NOMO-1 (cell line): Measurements from ENCODE around the gene DCANP1.
A peak's percentile ranks its signal among the peaks of the same experiment; 100 is the strongest.

ENCODE experiments used
- DNase-seq, 2 experiments: peaks; one replicate each; lab custom pipeline; 2025; ENCODE audit not compliant: unreplicated experiment in 2 of 2; lab: John Stamatoyannopoulos, UW

Gene DCANP1

DNA sequence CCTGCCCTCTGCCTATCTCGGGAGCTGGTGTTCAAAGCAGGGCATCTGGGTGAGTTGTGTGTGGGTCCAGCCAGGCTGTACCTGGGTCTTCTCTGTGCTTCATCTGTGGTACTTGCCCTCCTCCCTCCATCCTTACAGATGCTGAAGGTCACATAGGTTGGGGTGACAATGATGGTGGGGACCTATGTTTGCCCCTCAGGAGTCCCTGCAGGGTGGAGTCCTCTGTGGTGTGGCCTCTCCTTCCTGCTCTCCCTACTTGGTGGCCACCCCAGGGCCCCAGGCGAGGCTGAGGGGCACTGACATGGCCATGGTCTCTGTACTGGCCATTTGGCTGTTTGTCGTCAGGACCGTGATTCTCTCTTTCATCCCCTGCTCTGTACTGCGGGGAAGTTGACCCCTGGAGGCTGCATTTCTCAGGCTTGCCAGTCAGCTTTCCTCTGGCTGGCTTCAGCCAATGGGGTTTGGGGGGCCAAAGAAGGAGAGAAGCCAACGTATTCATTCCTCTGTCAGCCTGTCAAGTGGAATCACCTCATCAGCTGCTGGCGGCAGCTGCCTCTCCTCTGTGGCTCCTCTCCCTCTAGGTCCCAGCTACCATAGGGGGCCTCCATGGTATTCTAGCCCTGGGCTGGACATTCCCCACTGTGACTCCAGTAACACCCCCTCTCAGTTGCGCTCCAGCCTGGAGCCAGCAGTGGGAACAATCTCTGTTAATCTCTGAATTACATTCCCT, 4.6 kb downstream of the DCANP1 start:
- no peak for DNase-seq

DNA sequence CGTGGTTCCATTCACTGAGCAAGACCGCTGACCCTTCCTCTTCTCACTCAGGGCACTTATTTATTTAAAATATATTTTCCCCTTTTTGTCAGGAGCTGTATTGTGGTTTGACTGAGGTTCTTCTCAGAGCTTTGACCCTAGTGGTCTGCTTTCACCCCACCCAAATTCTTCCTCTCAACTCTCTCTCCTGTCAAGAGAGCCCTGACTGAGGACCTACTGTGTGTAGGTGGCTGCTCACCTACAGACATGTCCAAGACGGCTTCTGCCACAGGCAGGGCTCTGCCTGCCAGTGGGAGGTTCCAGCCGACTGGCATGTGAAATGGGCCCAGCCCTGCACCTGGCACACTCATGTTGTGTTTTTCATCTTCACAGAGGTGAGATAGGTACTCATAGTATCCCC, 5.2 kb downstream of the DCANP1 start:
- DNase-seq: no peak

DNA sequence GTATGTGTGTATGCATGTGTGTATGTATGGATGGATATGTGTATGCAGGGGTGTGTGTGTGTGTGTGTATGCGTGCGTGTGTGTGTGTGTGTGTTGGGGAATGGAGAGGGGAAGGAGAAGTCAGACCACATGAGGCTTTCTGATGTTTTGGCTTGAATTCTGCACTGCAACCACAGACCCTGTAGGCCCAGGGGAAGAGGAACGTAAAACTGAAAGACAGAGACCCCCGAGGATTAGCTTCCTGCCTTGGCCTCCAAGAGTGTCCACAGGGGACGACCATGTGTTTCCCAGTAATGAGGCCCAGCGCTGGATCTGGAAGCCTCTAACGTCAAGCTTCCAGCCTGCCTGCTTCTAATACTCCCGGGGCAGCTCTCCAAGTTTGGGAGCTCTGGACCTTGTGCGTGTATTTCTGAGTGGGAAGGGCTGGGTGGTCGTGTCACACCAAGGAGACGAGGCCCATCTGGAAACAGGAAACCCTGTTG, 5.8 kb downstream of the DCANP1 start:
- no peak for DNase-seq

DNA sequence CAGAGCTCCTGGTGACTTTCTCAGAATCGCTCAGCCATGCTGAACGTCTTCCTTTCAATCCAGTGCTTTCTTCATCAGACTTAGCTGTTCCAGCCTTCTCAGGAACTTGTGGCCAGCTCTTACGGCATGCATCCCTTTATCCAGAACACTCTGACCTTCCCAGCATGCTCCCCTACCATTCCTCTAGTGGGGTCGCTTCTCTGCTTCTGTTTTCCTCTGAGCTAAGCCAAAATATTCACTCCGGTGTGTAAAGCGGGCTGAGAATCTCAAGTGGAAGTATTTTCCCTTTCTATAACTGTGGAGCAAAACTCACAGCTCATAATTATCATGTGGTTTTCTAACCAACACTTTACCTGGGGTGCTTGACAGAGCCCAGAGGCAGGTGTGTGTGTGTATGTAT, 6.2 kb downstream of the DCANP1 start:
- no peak for DNase-seq

DNA sequence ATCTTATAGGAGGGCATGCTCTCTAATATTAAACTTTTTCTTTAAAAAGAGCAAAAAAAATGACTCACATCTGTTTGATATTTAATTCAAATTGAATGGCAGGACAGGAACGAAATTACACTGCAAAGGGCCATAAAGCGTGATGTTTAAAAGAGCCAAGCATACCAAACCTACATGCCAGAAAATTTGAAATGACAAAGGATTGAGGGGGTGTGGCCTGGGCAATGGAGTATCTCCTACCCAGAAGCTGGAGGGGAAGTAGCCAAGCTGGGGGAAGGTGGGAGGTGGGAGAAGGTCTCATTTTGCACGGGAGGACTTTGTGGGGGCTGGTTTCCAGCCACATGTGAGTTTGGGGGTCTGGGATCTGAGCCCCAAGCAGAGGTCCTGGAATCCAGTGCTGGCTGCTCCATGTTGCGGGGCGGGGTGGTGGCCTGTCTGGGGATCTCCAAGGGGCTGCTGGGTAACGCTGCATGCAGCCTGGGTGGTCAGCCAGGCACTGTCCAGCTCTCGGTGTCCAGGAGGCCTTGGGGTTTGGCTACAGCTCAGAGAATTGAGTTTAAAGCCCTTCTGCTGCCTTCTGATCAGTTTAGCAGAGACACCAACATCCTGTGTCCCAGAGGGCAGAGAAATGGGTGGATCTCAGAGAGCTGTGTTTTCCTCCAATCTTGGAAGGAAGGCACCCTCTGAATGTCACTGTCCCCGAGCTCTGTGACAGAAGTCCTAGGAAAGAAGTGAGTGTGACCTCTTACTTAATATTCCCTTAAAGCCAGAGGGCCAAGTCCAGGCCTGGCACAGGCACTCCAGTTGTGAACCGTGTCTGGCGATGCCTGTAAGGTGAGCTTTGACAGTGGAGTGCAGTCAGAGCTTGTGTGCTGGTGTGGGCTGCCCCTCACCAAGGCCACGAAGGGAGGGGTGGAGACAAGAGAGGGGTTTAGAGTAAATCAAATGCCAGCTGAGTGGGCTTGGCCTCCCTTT, 7.6 kb downstream of the DCANP1 start:
- DNase-seq: no peak

DNA sequence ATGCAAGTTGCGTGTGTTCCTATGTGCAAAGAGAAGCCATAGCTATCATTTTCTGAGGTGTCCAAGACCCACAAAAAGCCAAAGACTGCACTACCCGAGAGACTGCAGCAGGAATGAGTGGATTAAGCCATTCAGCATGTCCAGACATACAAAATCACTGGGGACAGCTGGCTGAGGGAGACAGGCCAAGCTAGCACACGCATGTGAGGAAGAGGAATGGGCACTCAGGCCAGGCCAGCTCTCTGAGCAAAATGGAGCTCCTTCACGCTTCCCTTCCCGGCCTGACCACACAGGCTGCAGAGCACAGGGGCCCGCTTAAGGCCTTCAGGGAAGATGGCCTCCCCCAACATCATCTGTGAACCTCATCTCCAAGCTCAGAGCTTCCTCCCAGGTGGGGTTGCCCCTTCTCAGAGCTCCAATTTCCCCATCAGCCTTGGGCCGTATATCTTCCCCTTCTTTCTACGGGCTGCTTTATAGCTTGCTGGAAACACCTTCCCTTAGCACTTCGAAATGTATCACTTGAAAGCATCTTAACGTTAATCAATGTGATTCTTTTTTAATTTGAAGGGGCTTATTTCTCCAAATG, 8.4 kb downstream of the DCANP1 start:
- no peak for DNase-seq

DNA sequence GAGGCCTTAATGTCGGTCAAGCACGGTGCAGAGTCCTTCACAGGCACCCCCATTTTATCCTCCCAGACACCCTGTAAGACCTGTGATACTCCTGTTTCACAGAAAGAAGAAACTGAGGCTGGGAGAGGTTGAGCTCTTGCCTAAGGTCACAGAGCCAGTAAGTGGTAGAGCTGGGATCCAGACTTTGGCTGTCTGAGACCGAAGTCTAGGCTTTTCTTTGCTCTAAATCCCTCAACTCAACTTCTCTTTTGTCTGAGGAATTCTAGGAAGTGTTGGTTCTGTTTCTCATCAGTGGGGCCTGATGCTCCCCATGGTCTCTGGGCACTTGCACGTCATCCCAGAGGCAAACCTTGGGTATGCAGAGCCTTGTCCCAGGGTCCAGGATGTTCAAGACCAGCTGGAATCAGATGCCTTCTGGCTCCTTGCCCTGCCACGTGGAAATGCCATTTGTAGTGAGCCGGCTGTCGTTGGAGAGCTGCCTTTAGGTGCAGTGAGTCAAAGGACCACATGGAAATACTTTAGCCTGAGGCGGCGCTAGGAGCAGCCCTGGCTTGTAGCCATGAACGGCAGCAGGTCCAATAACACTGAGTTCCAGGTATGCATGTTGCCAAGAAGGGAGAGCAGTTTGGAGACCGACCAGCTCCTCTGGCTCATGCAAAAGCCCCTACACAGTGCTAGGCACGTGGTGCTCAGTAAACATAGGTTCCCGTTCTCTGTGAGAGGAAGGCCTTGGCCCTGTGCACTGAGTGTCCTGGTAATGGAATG, 9.2 kb downstream of the DCANP1 start:
- DNase-seq: no peak

DNA sequence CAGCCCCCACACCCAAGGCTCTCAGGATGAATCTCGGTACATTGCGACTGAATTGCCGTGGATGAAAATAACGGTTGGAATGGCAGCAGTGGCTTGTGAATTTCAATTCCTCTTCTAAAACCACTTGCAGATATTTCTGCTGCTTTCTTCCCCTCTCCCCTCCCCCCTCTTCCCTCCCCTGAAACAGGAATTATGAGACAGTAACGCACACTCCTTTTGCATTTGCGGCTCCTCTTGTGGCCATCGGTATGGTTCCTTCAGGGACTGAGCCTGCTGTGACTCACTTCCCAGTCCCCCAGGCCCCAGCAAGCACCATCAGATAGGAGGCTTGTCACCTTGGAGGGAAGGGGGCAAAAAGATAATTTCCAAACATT, 9.7 kb downstream of the DCANP1 start:
- peak; percentile 83 to 86 for DNase-seq

DNA sequence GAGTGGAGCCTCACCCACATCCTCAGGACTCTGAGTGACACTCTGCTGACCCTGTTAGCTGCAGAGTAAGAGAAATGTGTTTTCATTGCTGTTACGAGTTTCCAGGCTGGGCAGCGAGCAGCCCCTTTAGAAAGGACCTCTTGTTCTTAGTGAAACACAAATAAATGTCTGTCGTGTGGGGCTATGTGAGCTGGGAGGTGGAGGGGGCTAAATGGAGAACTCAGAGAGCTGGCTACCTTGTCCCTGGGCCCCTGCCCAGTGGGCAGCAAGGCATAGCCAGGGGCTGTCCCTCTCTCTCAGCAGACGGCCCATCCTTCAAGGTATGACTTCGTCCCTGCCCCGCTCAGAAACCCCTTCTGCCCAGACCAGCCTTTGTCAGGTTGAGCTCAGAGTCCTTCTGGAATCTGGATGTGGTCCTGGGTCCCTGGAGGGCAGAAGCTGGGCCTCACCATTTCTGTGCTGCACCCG, 10.2 kb downstream of the DCANP1 start:
- no peak for DNase-seq

DNA sequence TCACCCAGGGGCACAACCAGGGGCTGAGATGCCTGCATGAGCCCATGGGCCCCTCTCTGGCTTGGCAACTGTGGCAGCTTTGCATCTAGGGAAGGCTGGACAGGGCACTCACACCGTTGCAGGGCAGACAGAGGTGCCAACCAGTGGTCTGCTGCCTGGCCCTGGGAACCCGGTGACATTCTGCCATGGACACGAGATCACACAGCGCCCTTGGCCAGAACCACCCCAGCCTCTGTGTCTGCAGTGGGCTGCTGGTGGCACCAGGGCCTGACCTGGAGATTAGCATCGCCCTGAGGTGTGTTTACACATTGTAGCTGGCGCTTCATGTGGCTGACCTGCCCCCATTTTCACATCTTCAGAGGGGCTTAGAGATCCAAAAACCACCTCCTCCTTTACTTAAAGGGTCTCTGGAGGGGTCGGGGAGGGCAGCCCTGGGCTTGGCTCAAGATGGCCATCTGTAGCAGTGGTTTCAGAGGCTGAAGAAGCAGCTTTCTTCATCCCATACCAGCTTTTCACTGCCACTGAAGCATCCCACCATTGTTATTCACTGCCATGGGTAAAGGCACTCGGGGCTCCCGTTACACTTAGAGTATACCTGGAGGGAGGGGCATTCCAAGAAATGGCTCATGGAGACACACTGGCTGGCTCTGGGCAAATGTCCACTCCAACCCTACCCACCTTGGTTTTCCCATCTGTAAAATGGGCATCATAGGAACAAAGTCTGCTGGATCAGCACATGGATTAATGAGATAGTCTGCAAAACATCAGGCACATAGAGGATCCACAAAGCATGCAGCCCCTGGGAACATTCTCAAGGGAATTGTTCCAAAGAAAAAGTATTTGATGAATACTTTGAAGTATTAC, 11.4 kb downstream of the DCANP1 start:
- DNase-seq: no peak

DNA sequence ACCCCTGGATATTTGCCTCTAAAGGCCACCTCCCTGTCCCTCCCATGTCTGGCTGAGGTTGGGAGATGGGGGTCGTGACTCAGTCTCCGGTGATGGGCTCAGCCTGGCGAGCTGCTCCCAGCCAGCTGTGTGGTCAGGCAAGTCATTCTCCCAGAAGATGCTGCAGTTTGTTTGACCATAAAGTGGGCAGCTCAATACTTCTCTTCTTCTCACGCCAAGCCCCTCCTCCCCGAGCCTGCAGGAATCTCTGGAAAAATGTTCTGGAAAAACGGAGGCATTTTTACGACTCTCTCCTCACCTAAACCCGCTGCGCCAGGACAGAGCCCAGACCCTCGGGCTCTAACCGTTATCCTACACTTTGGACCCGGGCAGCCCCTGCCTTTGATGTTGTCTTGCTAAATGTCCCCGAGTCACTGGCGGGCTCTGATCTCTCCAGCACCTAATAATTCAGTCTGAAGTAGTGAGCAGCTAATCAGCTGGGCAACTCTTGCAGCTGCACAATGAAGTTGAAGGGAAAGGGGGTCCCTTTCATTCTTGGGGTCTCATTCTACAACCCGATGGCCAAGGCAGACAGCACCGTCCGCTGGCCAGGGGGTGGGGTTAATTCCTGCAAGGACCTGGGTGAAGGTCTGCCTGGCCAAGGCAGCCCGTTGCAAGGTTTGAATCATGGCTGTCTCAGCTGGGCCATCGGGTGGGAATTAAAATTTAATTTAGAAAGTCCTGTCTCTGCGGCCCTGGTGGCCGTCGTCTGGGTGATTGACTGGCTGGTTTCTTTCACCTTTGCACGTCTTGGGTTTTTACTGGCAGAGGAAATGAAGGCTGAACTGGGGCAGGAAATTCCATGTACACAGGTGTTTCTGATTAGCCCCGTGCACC, 12.3 kb downstream of the DCANP1 start:
- DNase-seq: no peak

DNA sequence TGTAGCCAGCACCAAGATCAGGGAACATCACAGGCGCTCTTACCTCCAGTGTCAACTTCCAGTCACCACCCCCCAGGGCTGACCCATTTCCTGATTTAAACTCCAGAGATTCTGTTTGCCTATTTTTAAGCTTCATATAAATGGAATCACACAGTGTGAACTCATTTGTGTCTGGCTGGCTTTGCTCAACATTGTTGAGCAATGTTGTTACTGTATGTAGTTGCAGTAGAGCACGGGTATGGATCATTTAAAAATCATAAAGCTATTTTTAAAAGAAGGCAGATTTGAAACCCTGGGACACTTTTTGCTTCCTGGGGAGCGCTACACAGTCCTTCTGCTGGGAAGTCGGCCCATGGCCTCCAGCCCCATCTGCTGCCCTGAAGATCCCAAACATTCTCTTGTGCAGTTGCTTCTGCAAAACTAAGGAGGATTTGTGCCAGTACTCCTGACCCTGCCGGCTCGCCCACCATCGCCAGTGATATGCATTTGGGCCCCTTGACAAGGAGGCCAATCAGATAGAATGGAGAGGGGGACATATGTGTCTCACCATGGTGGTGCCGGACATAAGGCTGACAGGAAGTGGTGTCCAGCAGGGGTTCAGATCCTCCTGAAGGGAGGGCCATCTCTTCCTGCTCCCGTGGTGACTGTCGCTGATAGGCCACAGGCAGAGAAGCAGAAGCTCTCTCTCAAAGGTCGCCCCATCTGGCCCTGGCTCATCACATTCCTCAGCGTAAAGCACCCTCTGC, 13.3 kb downstream of the DCANP1 start:
- DNase-seq: peak; percentile 52 to 71

DNA sequence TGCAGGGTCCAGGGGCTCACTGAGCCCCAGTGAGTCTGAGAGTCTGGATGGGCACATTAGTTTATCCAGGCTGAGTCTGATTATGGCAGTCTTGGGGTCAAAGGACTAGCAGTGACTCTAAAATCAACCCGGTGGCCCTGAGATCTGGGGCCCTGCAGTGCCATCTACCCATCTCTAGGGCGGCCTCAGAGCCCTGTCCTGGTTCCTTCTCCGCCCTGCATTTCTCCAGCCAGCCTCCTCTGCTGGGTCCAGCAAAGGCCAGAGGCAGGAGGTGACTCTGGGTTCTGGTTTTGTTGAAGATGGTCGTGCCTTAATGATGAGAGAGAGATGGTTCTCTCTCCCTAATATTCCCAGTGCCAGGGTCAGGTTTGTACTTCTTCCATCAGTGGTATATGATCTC, 15.0 kb downstream of the DCANP1 start:
- no peak for DNase-seq

DNA sequence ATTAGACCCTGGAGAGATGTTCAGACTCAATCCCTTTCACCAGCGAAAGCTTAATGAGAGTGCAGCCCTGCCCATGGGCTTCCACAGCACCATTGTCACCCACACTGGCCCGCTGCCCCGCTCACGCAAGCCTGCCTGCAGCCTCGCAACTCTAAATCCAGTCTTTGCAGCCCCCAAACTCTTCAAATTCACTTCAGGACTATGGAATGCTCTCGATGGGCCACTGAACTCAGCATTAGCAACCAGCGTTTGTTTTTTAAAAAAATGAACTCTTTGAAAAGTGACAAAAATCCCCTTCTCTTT, 17.1 kb downstream of the DCANP1 start:
- no peak for DNase-seq

DNA sequence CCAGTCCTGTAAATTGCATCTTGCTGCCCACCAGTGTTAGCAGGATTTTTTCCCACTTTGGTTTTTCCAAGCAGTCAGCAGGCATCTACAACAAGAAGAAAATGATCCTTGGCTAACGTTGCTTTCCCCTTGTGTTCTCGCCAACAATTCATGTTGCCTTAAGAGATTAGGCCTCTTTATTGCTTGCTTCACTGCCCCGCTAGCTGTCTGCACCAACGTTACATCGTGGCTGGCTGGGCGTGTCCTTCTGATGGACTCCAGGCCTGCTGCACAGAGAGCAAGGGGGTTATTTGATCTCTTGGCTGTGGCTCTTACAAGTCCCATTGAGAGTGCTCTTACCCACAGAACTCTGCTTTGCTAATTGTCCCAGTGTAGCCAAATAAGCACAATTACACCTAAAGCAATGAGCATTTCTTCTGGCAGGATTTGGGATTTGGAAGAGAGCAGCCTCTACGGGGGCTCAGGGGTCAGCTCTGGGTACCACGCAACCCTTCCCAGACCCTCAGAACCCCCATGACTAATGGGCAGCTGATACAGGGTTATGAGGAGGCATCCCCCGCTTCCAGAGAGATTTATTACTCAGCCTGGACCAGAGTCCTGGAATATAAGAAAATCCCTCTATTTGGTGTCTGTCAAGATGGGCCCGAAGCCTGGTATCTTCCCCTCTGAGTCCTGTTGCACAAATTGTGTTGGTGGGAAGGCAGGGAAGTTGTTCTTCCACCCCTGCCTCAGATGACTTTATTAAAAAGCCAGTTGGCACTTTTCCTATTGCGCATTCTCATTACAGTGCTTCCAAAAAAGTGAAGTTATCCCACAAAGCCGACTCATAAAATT, 17.6 kb downstream of the DCANP1 start:
- DNase-seq: no peak

DNA sequence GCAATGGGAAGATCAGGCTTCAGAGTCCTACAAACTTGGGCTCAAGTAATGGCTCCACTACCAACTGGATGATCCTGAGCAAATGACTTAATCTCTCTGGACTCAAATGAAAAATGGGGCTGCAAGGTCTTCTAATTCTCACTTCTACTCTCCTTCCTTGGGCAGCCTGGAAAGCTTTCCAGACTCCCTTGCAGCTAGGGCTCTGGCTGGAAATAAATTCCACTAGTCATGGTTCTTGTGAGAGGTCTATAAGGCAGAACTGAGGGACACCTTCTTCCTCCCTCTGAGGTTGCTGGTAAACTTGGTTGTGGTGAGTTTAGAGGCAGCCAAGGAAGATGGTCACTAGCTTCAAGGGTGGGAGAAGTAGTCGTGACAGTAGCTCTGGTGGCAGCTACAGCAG, 18.6 kb downstream of the DCANP1 start:
- no peak for DNase-seq
